ENCODE results near the gene GRM8.

GRM8 gene

DNA sequence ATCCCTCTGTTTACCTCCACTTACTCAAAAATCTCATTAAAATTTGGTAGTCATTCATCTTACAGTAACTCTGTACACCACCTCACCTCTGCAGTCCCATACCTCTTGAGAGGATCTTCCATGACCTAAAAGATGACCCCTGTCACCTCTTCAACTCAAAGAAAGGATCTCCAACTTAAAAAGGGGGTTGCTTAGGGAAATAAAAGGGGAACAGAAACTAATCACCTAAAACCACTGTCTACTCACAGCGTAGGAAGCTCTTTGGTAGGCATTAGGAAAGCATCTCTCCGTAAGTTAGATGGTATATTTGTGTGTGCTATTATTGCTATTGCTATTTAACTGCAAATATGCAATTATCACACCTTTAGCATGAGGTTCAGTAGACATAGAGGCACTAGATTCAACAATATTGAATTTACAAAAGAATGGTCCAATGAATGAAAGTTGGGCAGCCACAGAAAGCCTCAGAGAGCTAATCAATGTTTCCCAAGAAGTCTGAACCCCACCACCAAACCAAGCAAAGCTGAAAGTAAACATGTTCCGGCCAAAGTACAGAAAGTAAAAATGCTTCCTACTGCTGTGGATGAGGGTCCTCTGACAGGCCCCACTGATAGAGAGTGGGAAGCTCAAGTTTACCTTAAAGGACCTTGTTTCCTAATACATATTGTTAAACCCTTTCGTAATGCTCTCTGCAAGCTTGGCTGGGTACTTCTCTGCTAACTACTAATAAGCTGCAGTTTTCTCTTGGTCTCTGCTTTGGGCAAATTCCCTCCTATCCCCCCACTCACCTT lies 105.8 kb downstream of the GRM8 start:
- DNase-seq (ENCODE audit: low read depth) = no peak

GRCh38 chr7:127137146-127137545 lies 115.6 kb downstream of the GRM8 start:
- H3K9me3 ChIP-seq (ENCODE audit: control insufficient read depth, low read length) = no peaks in the 10 kb centered on the region
- H3K27me3 ChIP-seq (replicated peaks; ENCODE audit: control insufficient read depth, insufficient read depth, low read length) = no peaks in the 10 kb centered on the region

More for the DNA sequence above, 105.8 kb downstream of the GRM8 start:
- H3K9ac ChIP-seq (ENCODE audit: low read length) = no peak overlapping the region
- peaks cover 3% of the 10 kb centered on the region for H3K9me3 ChIP-seq (ENCODE audit: control insufficient read depth, low read length)
- no peak overlapping the region for H3K4me3 ChIP-seq (ENCODE audit: low read length)
- no peaks in the 10 kb centered on the region for H3K4me1 ChIP-seq (ENCODE audit: control insufficient read depth, insufficient read depth, low read length)
- no peaks in the 10 kb centered on the region for H3K36me3 ChIP-seq (ENCODE audit: control insufficient read depth, insufficient read depth, low read length, severe bottlenecking)
- H3K27me3 ChIP-seq (replicated peaks; ENCODE audit: control insufficient read depth, insufficient read depth, low read length) = no peaks in the 10 kb centered on the region

DNA sequence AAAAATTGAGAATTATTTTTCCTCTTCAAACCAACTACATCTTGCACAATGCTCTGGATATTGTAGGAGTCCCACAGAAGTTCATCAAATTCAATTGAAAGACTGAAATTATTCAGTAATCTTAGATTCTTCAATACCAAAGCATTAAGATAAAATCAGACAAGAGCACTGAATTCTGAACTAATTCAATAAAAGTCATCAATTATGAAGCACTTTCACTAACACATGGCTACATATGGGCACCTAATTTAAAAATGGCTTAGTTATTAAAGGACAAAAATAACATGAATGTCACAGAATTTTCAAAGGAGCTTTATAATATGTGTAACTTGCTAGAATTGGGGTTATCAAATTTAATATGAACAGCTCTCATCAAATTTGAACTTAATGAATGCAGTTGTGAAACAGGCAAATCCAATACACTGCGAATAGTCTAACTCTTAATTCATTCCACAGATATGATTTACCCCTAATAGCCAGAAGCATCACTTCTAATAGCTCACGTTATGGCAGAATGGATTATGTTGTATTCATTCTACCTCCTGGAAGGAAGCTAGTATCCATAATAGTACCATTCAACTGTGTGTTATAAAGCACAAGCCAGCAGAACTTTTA lies 116.8 kb downstream of the GRM8 start:
- H3K9ac ChIP-seq (ENCODE audit: low read length) = no peak overlapping the region
- no peaks in the 10 kb centered on the region for H3K36me3 ChIP-seq (ENCODE audit: control insufficient read depth, insufficient read depth, low read length, severe bottlenecking)
- no peaks in the 10 kb centered on the region for H3K4me1 ChIP-seq (ENCODE audit: control insufficient read depth, insufficient read depth, low read length)
- DNase-seq (ENCODE audit: low read depth) = no peak
- no peak overlapping the region for H3K4me3 ChIP-seq (ENCODE audit: low read length)
- no peaks in the 10 kb centered on the region for H3K27me3 ChIP-seq (replicated peaks; ENCODE audit: control insufficient read depth, insufficient read depth, low read length)
- no peaks in the 10 kb centered on the region for H3K9me3 ChIP-seq (ENCODE audit: control insufficient read depth, low read length)

More at GRCh38 chr7:127137146-127137545, 115.6 kb downstream of the GRM8 start:
- DNase-seq (ENCODE audit: low read depth) = no peak
- no peak overlapping the region for H3K9ac ChIP-seq (ENCODE audit: low read length)
- no peaks in the 10 kb centered on the region for H3K4me1 ChIP-seq (ENCODE audit: control insufficient read depth, insufficient read depth, low read length)
- no peaks in the 10 kb centered on the region for H3K36me3 ChIP-seq (ENCODE audit: control insufficient read depth, insufficient read depth, low read length, severe bottlenecking)
- no peak overlapping the region for H3K4me3 ChIP-seq (ENCODE audit: low read length)

- no peak for DNase-seq (ENCODE audit: low read depth)
- H3K9ac ChIP-seq (ENCODE audit: low read length) = no peak overlapping the region
- H3K9me3 ChIP-seq (ENCODE audit: control insufficient read depth, low read length) = no peaks in the 10 kb centered on the region
- H3K36me3 ChIP-seq (ENCODE audit: control insufficient read depth, insufficient read depth, low read length, severe bottlenecking) = no peaks in the 10 kb centered on the region
- no peaks in the 10 kb centered on the region for H3K27me3 ChIP-seq (replicated peaks; ENCODE audit: control insufficient read depth, insufficient read depth, low read length)
- no peak overlapping the region for H3K4me3 ChIP-seq (ENCODE audit: low read length)
- H3K4me1 ChIP-seq (ENCODE audit: control insufficient read depth, insufficient read depth, low read length) = no peaks in the 10 kb centered on the region
Observed at GRCh38 chr7:127123220-127123619, 129.5 kb downstream of the GRM8 start.

GRCh38 chr7:127119517-127119916 lies 133.2 kb downstream of the GRM8 start:
- Histone ChIP-seq H3K9me3 (ENCODE audit: control insufficient read depth, low read length) (no peaks in the 10 kb centered on the region), H3K9ac (ENCODE audit: low read length) (no peak overlapping the region), H3K27me3 (replicated peaks; ENCODE audit: control insufficient read depth, insufficient read depth, low read length) (no peaks in the 10 kb centered on the region), H3K4me1 (ENCODE audit: control insufficient read depth, insufficient read depth, low read length) (no peaks in the 10 kb centered on the region), H3K36me3 (ENCODE audit: control insufficient read depth, insufficient read depth, low read length, severe bottlenecking) (no peaks in the 10 kb centered on the region), H3K4me3 (ENCODE audit: low read length) (no peak overlapping the region)
- no peak for DNase-seq (ENCODE audit: low read depth)

- H3K4me1 ChIP-seq (ENCODE audit: control insufficient read depth, insufficient read depth, low read length) = no peaks in the 10 kb centered on the region
- H3K4me3 ChIP-seq (ENCODE audit: low read length) = no peak overlapping the region
- H3K9me3 ChIP-seq (ENCODE audit: control insufficient read depth, low read length) = no peaks in the 10 kb centered on the region
- H3K36me3 ChIP-seq (ENCODE audit: control insufficient read depth, insufficient read depth, low read length, severe bottlenecking) = no peaks in the 10 kb centered on the region
- DNase-seq (ENCODE audit: low read depth) = no peak
- no peaks in the 10 kb centered on the region for H3K27me3 ChIP-seq (replicated peaks; ENCODE audit: control insufficient read depth, insufficient read depth, low read length)
- H3K9ac ChIP-seq (ENCODE audit: low read length) = no peak overlapping the region
Observed at GRCh38 chr7:127114742-127115265, 137.9 kb downstream of the GRM8 start.

DNA sequence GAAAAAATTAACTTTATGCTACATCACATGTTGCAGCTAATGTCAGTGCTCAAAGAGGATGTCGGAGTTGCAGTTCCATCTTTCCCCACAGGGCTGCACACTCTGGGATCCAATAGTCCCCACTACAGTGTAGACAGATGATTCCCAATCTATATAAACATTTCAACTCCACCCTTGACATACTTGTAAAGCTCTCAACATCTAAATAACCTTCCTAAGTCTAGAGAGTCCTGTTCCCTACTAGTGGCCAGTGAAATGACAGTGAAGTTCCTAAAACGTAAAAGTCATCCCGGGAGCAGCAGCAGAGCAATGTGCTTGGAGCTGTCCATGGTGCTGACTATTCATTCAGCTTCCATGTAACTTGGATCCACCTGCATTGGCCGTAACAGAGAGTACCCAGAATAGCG lies 145.1 kb downstream of the GRM8 start:
- Histone ChIP-seq H3K9ac (ENCODE audit: low read length) (no peak overlapping the region), H3K4me1 (ENCODE audit: control insufficient read depth, insufficient read depth, low read length) (no peaks in the 10 kb centered on the region), H3K9me3 (ENCODE audit: control insufficient read depth, low read length) (no peaks in the 10 kb centered on the region), H3K4me3 (ENCODE audit: low read length) (no peak overlapping the region), H3K27me3 (replicated peaks; ENCODE audit: control insufficient read depth, insufficient read depth, low read length) (no peaks in the 10 kb centered on the region), H3K36me3 (ENCODE audit: control insufficient read depth, insufficient read depth, low read length, severe bottlenecking) (no peaks in the 10 kb centered on the region)
- peak; percentile 52 for DNase-seq (ENCODE audit: low read depth)

- no peak for DNase-seq (ENCODE audit: low read depth)
- Histone ChIP-seq H3K36me3 (ENCODE audit: control insufficient read depth, insufficient read depth, low read length, severe bottlenecking) (no peaks in the 10 kb centered on the region), H3K9me3 (ENCODE audit: control insufficient read depth, low read length) (no peaks in the 10 kb centered on the region), H3K9ac (ENCODE audit: low read length) (no peak overlapping the region), H3K27me3 (replicated peaks; ENCODE audit: control insufficient read depth, insufficient read depth, low read length) (no peaks in the 10 kb centered on the region), H3K4me1 (ENCODE audit: control insufficient read depth, insufficient read depth, low read length) (no peaks in the 10 kb centered on the region), H3K4me3 (ENCODE audit: low read length) (no peak overlapping the region)
Observed at GRCh38 chr7:127093340-127093739, 159.4 kb downstream of the GRM8 start.

DNA sequence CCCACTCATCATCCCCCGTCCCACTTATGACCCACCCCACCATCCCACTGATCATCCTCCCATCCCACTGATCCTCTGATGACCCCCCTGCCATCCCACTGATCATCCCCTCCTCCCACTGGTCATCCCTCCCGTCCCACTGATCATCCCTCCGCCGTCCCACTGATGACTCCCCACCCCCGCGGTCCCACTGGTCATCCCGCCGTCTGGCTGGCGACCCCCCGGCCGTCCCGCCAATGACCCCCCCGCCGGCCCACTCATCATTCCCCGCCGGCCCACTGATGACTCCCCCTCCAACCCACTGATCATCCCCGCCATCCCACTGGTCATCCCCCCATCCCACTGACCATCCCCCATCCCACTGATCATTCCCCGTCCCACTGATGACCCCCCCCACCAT lies 161.1 kb downstream of the GRM8 start:
- no peak for DNase-seq (ENCODE audit: low read depth)
- no peaks in the 10 kb centered on the region for H3K36me3 ChIP-seq (ENCODE audit: control insufficient read depth, insufficient read depth, low read length, severe bottlenecking)
- H3K9ac ChIP-seq (ENCODE audit: low read length) = no peak overlapping the region
- no peaks in the 10 kb centered on the region for H3K9me3 ChIP-seq (ENCODE audit: control insufficient read depth, low read length)
- no peak overlapping the region for H3K4me3 ChIP-seq (ENCODE audit: low read length)
- H3K27me3 ChIP-seq (replicated peaks; ENCODE audit: control insufficient read depth, insufficient read depth, low read length) = no peaks in the 10 kb centered on the region
- no peaks in the 10 kb centered on the region for H3K4me1 ChIP-seq (ENCODE audit: control insufficient read depth, insufficient read depth, low read length)

DNA sequence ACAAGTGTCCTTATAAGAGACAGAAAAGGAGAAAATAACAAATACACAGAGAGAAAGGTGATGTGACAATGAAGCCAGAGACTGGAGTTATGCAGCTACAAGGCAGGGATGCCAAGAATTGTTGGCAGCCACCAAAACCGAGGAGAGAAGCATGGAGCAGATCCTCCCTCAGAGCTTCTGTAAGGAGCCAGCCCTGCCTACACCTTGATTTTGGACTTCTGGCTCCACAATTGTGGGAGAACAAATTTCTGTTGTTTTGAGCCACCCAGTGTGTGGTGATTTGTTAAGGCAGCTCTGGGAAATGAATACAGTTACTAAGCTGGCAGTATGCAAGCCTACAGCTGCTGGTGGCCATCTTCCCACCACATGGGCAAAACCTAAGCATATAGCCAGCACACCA lies 163.6 kb downstream of the GRM8 start:
- Histone ChIP-seq H3K4me1 (ENCODE audit: control insufficient read depth, insufficient read depth, low read length) (no peaks in the 10 kb centered on the region), H3K9me3 (ENCODE audit: control insufficient read depth, low read length) (no peaks in the 10 kb centered on the region), H3K9ac (ENCODE audit: low read length) (no peak overlapping the region), H3K4me3 (ENCODE audit: low read length) (no peak overlapping the region), H3K36me3 (ENCODE audit: control insufficient read depth, insufficient read depth, low read length, severe bottlenecking) (no peaks in the 10 kb centered on the region), H3K27me3 (replicated peaks; ENCODE audit: control insufficient read depth, insufficient read depth, low read length) (no peaks in the 10 kb centered on the region)
- DNase-seq (ENCODE audit: low read depth) = no peak

GRCh38 chr7:127081539-127081938 lies 171.2 kb downstream of the GRM8 start:
- H3K4me3 ChIP-seq (ENCODE audit: low read length) = no peak overlapping the region
- H3K9me3 ChIP-seq (ENCODE audit: control insufficient read depth, low read length) = no peaks in the 10 kb centered on the region
- H3K27me3 ChIP-seq (replicated peaks; ENCODE audit: control insufficient read depth, insufficient read depth, low read length) = no peaks in the 10 kb centered on the region
- DNase-seq (ENCODE audit: low read depth) = no peak
- no peaks in the 10 kb centered on the region for H3K4me1 ChIP-seq (ENCODE audit: control insufficient read depth, insufficient read depth, low read length)
- no peaks in the 10 kb centered on the region for H3K36me3 ChIP-seq (ENCODE audit: control insufficient read depth, insufficient read depth, low read length, severe bottlenecking)
- H3K9ac ChIP-seq (ENCODE audit: low read length) = no peak overlapping the region
